Mesenchymal stem cell (in vitro differentiated cells and primary cell): ENCODE results near the gene DYNLT1.
A peak's percentile ranks its signal among the peaks of the same experiment; 100 is the strongest.

Experiments used
- DNase-seq: peaks from one replicate; pipeline ENCODE4 v3.0.0-alpha.2; 2013
- H2AFZ ChIP-seq: one replicate; pipeline ENCODE4 v1.6.1; 2013; ENCODE audit warnings: low read depth, mild to moderate bottlenecking, control low read depth, inconsistent platforms, low read length, moderate library complexity
- H2AK5ac ChIP-seq: 2 replicates; pipeline ENCODE4 v1.6.1; 2013; ENCODE audit warnings: low read length, moderate library complexity, mild to moderate bottlenecking, inconsistent platforms; ENCODE audit not compliant: severe bottlenecking
- H2BK120ac ChIP-seq: one replicate; pipeline ENCODE4 v1.6.1; 2013; ENCODE audit warnings: low read depth, mild to moderate bottlenecking, inconsistent platforms, low read length, moderate library complexity
- H2BK12ac ChIP-seq, 2 experiments: one replicate each; pipeline ENCODE4 v1.6.1; 2013; ENCODE audit warnings: inconsistent platforms in 2 of 2, low read length in 2 of 2, mild to moderate bottlenecking in 2 of 2, moderate library complexity in 2 of 2, control low read depth in 1 of 2
- H2BK15ac ChIP-seq: one replicate; pipeline ENCODE4 v1.6.1; 2013; ENCODE audit warnings: mild to moderate bottlenecking, low read depth, inconsistent platforms; ENCODE audit not compliant: poor library complexity, severe bottlenecking
- H2BK5ac ChIP-seq: 2 replicates; pipeline ENCODE4 v1.6.1; 2013; ENCODE audit warnings: low read depth, mild to moderate bottlenecking, low read length, control low read depth, inconsistent platforms; ENCODE audit not compliant: poor library complexity, severe bottlenecking
- H3K14ac ChIP-seq, 2 experiments: one replicate each; pipeline ENCODE4 v1.6.1; 2013; ENCODE audit warnings: inconsistent platforms in 2 of 2, low read length in 2 of 2, control low read depth in 1 of 2, mild to moderate bottlenecking in 1 of 2, moderate library complexity in 1 of 2
- H3K18ac ChIP-seq, 2 experiments: one replicate each; pipeline ENCODE4 v1.6.1; 2013; ENCODE audit warnings: inconsistent platforms in 2 of 2, low read length in 2 of 2, control low read depth in 1 of 2, low read depth in 1 of 2, mild to moderate bottlenecking in 1 of 2
- H3K23ac ChIP-seq, 2 experiments: one replicate each; pipeline ENCODE4 v1.6.1; 2013; ENCODE audit warnings: inconsistent platforms in 2 of 2, low read length in 2 of 2, mild to moderate bottlenecking in 2 of 2, moderate library complexity in 2 of 2, control low read depth in 1 of 2
- H3K27ac ChIP-seq: 2 replicates; pipeline ENCODE4 v1.5.1; 2013; ENCODE audit warnings: mild to moderate bottlenecking, moderate library complexity, low read length, control low read depth, inconsistent platforms; ENCODE audit not compliant: poor library complexity, severe bottlenecking
- H3K27me3 ChIP-seq, 2 experiments: 2 replicates each; pipeline versions ENCODE4 v1.6.1 to v1.7.0; 2013; ENCODE audit warnings: low read length in 2 of 2, mild to moderate bottlenecking in 2 of 2, moderate library complexity in 2 of 2, control low read depth in 1 of 2, inconsistent platforms in 1 of 2; ENCODE audit not compliant: control insufficient read depth in 1 of 2, insufficient read depth in 1 of 2
- H3K36me3 ChIP-seq, 2 experiments: 2 replicates each; pipeline versions ENCODE4 v1.6.1 to v1.7.0; 2013; ENCODE audit warnings: low read length in 2 of 2, control low read depth in 1 of 2, inconsistent platforms in 1 of 2, low read depth in 1 of 2, mild to moderate bottlenecking in 1 of 2; ENCODE audit not compliant: insufficient read depth in 2 of 2, control insufficient read depth in 1 of 2
- H3K4ac ChIP-seq, 2 experiments: one replicate each; pipeline ENCODE4 v1.6.1; 2013; ENCODE audit warnings: inconsistent platforms in 2 of 2, low read length in 2 of 2, mild to moderate bottlenecking in 2 of 2, moderate library complexity in 2 of 2, control low read depth in 1 of 2, low read depth in 1 of 2
- H3K4me1 ChIP-seq: 2 replicates; pipeline ENCODE4 v1.6.1; 2013; ENCODE audit warnings: low read depth, low read length, control low read depth; ENCODE audit not compliant: control insufficient read depth, insufficient read depth
- H3K4me2 ChIP-seq: 2 replicates; pipeline ENCODE4 v1.6.1; 2013; ENCODE audit warnings: low read length, mild to moderate bottlenecking, inconsistent platforms; ENCODE audit not compliant: poor library complexity, severe bottlenecking
- H3K4me3 ChIP-seq, 2 experiments: 2 replicates each; pipeline versions ENCODE4 v1.5.1 to v1.7.0; 2013; ENCODE audit warnings: low read length in 2 of 2, mild to moderate bottlenecking in 2 of 2, control low read depth in 1 of 2, low read depth in 1 of 2; ENCODE audit not compliant: insufficient read depth in 1 of 2
- H3K79me1 ChIP-seq: replicated peaks from 2 replicates; pipeline ENCODE4 v1.6.1; 2013; ENCODE audit warnings: mild to moderate bottlenecking, control low read depth, low read length, inconsistent platforms; ENCODE audit not compliant: poor library complexity, severe bottlenecking
- H3K9ac ChIP-seq: 2 replicates; pipeline ENCODE4 v1.7.0; 2013; ENCODE audit warnings: mild to moderate bottlenecking, low read length, moderate library complexity
- H3K9me3 ChIP-seq: 2 replicates; pipeline ENCODE4 v1.7.0; 2013; ENCODE audit warnings: mild to moderate bottlenecking, low read length; ENCODE audit not compliant: control insufficient read depth
- H4K8ac ChIP-seq: one replicate; pipeline ENCODE4 v1.6.1; 2013; ENCODE audit warnings: inconsistent platforms, mild to moderate bottlenecking, low read length, moderate library complexity
- H4K91ac ChIP-seq: one replicate; pipeline ENCODE4 v1.6.1; 2013; ENCODE audit warnings: mild to moderate bottlenecking, low read length, inconsistent platforms
- WGBS: methylation state at CpG from one replicate; pipeline ENCODE4 v1.1.7; 2013; ENCODE audit warnings: mixed read lengths; 5-methylcytosine and 5-hydroxymethylcytosine counted together

The DYNLT1 gene

DNA sequence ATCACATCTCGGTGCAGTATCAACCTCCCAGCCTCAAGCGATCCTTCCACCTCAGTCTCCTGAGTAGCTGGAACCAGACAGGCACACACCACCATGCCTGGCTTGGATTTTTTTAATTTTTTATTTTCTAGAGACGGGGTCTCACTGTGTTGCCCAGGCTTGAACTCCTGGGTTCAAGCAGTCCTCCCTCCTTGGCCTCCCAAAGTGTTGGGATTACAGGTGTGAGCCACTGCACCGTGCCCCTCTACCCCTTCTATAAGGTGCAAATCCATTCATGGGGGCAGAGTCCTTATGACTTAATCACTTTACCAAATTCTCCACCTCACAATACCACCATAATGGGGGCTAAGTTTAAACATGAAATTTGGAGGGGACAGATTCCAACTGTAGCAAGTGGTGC is 47.0 kb downstream of the DYNLT1 start:
- Histone ChIP-seq H3K9ac (no peak overlapping the region), H3K79me1 (peaks cover 17% of the 10 kb centered on the region), H3K4me3 (no peak overlapping the region), H2BK5ac (no peak overlapping the region), H3K4ac (no peak overlapping the region), H3K9me3 (no peaks in the 10 kb centered on the region), H3K4me1 (peaks cover 1% of the 10 kb centered on the region), H2BK120ac (no peak overlapping the region), H3K27ac (no peak overlapping the region), H2BK15ac (no peak overlapping the region), H3K23ac (no peak overlapping the region), H3K4me2 (no peak overlapping the region), H3K36me3 (peaks cover 26 to 78% of the 10 kb centered on the region in 2 experiments), H3K14ac (no peak overlapping the region), H4K91ac (no peak overlapping the region), H2BK12ac (no peak overlapping the region), H2AK5ac (no peak overlapping the region), H3K27me3 (no peaks in the 10 kb centered on the region), H3K18ac (no peak overlapping the region), H2AFZ (no peak overlapping the region), H4K8ac (no peak overlapping the region)
- 95% methylated on average over 4 of the region's 4 CpGs for WGBS
- DNase-seq: no peak

DNA sequence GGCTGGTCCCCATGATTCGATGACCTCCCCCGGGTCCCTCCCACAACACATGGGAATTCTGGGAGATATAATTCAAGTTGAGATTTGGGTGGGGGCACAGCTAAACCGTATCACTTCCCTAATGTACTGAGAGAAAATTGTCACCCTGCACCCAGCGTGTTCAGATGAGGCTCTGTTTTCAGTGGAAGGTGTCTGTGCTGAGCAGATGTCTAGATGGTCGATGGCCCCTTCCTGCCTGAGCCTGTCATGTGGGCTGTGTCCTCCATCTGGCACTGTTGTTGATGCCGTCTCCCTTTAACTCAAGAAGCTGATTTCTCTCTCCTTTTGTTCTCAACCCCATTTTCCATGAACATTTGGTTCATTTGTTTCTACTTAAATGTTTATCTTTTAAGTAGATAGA is 47.7 kb downstream of the DYNLT1 start:
- Histone ChIP-seq H3K4me1 (peaks cover 1% of the 10 kb centered on the region), H3K4ac (no peak overlapping the region), H3K9ac (no peak overlapping the region), H3K27me3 (no peaks in the 10 kb centered on the region), H2AFZ (no peak overlapping the region), H3K23ac (no peak overlapping the region), H3K36me3 (peaks cover 26 to 80% of the 10 kb centered on the region in 2 experiments), H3K79me1 (peaks cover 17% of the 10 kb centered on the region), H3K4me3 (no peak overlapping the region), H2BK5ac (no peak overlapping the region), H3K4me2 (no peak overlapping the region), H3K27ac (no peak overlapping the region), H4K91ac (no peak overlapping the region), H2BK12ac (no peak overlapping the region), H4K8ac (no peak overlapping the region), H3K14ac (no peak overlapping the region), H3K18ac (no peak overlapping the region), H2BK120ac (no peak overlapping the region), H3K9me3 (no peaks in the 10 kb centered on the region), H2AK5ac (no peak overlapping the region), H2BK15ac (no peak overlapping the region)
- DNase-seq: no peak
- WGBS: 98% methylated on average over 5 of the region's 6 CpGs

DNA sequence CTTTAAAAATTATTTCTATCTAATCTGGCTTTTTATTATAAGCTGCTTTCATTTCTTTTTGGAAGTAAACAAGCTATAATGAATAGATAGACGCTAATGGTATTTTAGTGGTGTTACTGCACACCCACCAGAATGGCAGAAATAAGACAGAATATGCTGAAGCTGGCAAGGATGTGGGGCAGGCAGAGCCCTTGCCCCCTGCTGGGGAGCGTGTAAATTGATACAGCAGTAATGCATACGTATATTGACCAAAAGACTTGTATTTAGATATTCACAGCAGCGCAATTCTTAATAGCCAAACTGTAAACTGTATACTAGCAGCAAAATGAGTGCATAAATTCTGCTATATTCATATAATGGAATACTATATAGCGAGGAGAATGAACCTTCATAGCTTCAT is 49.3 kb downstream of the DYNLT1 start:
- no peak overlapping the region for H3K27ac ChIP-seq
- H3K9ac ChIP-seq: no peak overlapping the region
- H3K4me2 ChIP-seq: no peak overlapping the region
- no peak overlapping the region for H3K23ac ChIP-seq
- 100% methylated on average over 3 of the region's 5 CpGs for WGBS
- peaks cover 1% of the 10 kb centered on the region for H3K4me1 ChIP-seq
- H4K8ac ChIP-seq: no peak overlapping the region
- H3K4ac ChIP-seq: no peak overlapping the region
- no peaks in the 10 kb centered on the region for H3K27me3 ChIP-seq
- no peak overlapping the region for H2BK5ac ChIP-seq
- no peak overlapping the region for H3K18ac ChIP-seq
- peaks cover 37 to 85% of the 10 kb centered on the region in 2 experiments for H3K36me3 ChIP-seq
- peaks cover 18% of the 10 kb centered on the region for H3K79me1 ChIP-seq
- H2BK120ac ChIP-seq: no peak overlapping the region
- no peak overlapping the region for H2AFZ ChIP-seq
- H4K91ac ChIP-seq: no peak overlapping the region
- DNase-seq: peak; percentile 17
- no peak overlapping the region for H3K14ac ChIP-seq
- no peak overlapping the region for H2AK5ac ChIP-seq
- H2BK12ac ChIP-seq: no peak overlapping the region
- H2BK15ac ChIP-seq: no peak overlapping the region
- no peaks in the 10 kb centered on the region for H3K9me3 ChIP-seq
- H3K4me3 ChIP-seq: no peak overlapping the region

DNA sequence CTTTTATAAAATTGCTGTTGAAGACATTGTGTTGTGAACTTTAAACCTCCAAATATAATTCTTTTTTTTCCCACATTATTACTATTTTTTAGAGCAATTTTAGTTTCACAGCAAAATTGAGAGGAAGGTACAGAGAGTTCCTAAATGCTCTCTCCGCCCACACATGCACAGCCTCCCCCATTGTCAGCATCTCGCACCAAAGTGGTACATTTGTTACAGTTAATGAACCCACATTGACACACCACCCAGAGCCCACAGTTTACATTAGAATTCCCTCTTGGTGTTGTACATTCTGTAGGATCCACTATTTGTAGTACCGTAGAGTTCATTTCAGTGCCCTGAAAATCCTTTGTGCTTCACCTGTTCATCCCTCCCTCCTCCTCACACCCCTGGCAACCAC is 50.9 kb downstream of the DYNLT1 start:
- 100% methylated on average over 3 of the region's 3 CpGs for WGBS
- no peak overlapping the region for H3K18ac ChIP-seq
- H3K27ac ChIP-seq: no peak overlapping the region
- H2AK5ac ChIP-seq: no peak overlapping the region
- H3K9ac ChIP-seq: no peak overlapping the region
- H3K79me1 ChIP-seq: peaks cover 12% of the 10 kb centered on the region
- no peak overlapping the region for H4K91ac ChIP-seq
- no peak overlapping the region for H3K23ac ChIP-seq
- H3K36me3 ChIP-seq: peaks cover 34 to 87% of the 10 kb centered on the region in 2 experiments
- H3K4me1 ChIP-seq: no peaks in the 10 kb centered on the region
- no peak overlapping the region for H2BK120ac ChIP-seq
- H2AFZ ChIP-seq: no peak overlapping the region
- H3K27me3 ChIP-seq: no peaks in the 10 kb centered on the region
- no peak overlapping the region for H3K4ac ChIP-seq
- no peak overlapping the region for H2BK5ac ChIP-seq
- H3K4me2 ChIP-seq: no peak overlapping the region
- DNase-seq: no peak
- no peak overlapping the region for H4K8ac ChIP-seq
- H2BK12ac ChIP-seq: no peak overlapping the region
- no peaks in the 10 kb centered on the region for H3K9me3 ChIP-seq
- no peak overlapping the region for H2BK15ac ChIP-seq
- H3K14ac ChIP-seq: no peak overlapping the region
- no peak overlapping the region for H3K4me3 ChIP-seq
